H1 (cell line): ENCODE results near the gene FAM200B. TPM values are rescaled to one million over a fixed set of nuclear protein-coding genes. Genes with fewer than 3 reads are reported as not detected.

Source experiments
- BACH1 ChIP-seq: IDR thresholded peaks from 2 replicates; pipeline ENCODE4 v1.6.1; 2012; ENCODE audit warnings: low read length, improper control_type of control experiment
- CTCF ChIP-seq, 3 experiments: IDR thresholded peaks; 1 replicate in 2 of 3; 2 replicates in 1 of 3; pipeline versions ENCODE4 v1.5.1 to v1.6.1; 2011; ENCODE audit warnings: low read length in 3 of 3, mild to moderate bottlenecking in 3 of 3, inconsistent platforms in 2 of 3, low read depth in 1 of 3, moderate library complexity in 1 of 3; ENCODE audit not compliant: insufficient read depth in 1 of 3; ENCODE audit errors: control extremely low read depth in 1 of 3
- polyA plus RNA-seq, 7 experiments: library from polyadenylated mRNA; depleted of rRNA in 3 of 7; stranded (reverse) in 5 of 7; unstranded in 2 of 7; fragments of >200 nt in 5 of 7; fragments of 200-250 nt in 2 of 7; gene quantifications; 1 replicate in 5 of 7; 2 replicates in 1 of 7; 4 replicates in 1 of 7; pipeline versions ENCODE4 v1.2.1 to v1.2.3, GENCODE V29; 2011 to 2013; ENCODE audit warnings: missing spikeins in 2 of 7, mixed read lengths in 2 of 7
- total RNA-seq: library from RNA; stranded (reverse); fragmentation: NEBNext Ultra II Directional; extraction: Animal tissue kit (Norgen Biotek cat#: 25700); gene quantifications from 2 replicates; pipeline ENCODE4 v1.2.1, GENCODE V29; 2021

FAM200B gene
- total and polyA plus RNA-seq, 2 of the 8 experiments (the other 6 are each of a cell fraction or from before 2014, with no cell fraction given), result 10.7 to 23.7 TPM

DNA sequence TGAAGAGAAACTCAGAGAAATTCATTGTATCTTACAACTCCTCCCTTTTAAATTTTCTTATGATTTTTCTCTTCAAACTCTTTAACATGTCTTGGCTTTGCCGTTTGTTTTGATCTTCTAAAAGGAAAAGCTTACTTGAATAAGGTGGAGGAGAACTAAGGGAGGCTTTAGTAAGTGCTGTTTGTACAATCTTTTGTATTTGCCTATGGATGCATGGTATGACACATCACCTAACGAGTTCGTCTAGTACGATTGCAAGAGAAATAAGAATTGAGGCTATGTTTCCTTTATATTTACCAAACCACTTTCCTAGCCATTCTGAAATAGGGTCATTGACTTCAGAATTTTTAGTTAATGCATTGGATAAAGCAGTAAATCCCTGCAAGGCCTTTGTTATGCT is 12.8 kb downstream of the FAM200B start (continued):
- no peak for TF ChIP-seq BACH1
- no peak for TF ChIP-seq CTCF (IDR thresholded peaks at IDR 0.05; ENCODE audit: control extremely low read depth in 1 of 3, insufficient read depth in 1 of 3, low read depth in 1 of 3, low read length in 3 of 3)
